IPS DF 6.9 (cell line): ENCODE data around the gene KCNQ4.

Source experiments
- DNase-seq: peaks from one replicate; pipeline ENCODE4 v3.0.0-alpha.2; 2013; ENCODE audit warnings: low read depth, low spot score
- H3K27ac ChIP-seq: one replicate; pipeline ENCODE4 v1.5.1; 2013; ENCODE audit warnings: low read length, control low read depth
- H3K27me3 ChIP-seq: 2 replicates; pipeline ENCODE4 v1.6.1; 2013; ENCODE audit warnings: mild to moderate bottlenecking, low read length; ENCODE audit not compliant: control insufficient read depth, insufficient read depth
- H3K36me3 ChIP-seq: 2 replicates; pipeline ENCODE4 v1.6.1; 2013; ENCODE audit warnings: low read length; ENCODE audit not compliant: control insufficient read depth, insufficient read depth
- H3K4me1 ChIP-seq: 2 replicates; pipeline ENCODE4 v1.6.1; 2013; ENCODE audit warnings: low read length; ENCODE audit not compliant: control insufficient read depth, insufficient read depth
- H3K4me3 ChIP-seq: 2 replicates; pipeline ENCODE4 v1.5.1; 2013; ENCODE audit warnings: mild to moderate bottlenecking, low read length
- H3K9me3 ChIP-seq: 2 replicates; pipeline ENCODE4 v1.6.1; 2013; ENCODE audit warnings: low read length, inconsistent platforms; ENCODE audit not compliant: control insufficient read depth, insufficient read depth
- WGBS: extraction: QIAGEN DNeasy Blood & Tissue Kit; methylation state at CpG from one replicate; pipeline ENCODE4 v1.1.7; 2013; ENCODE audit warnings: mixed read lengths, missing lambda C conversion rate; ENCODE audit not compliant: insufficient read length, insufficient coverage; 5-methylcytosine and 5-hydroxymethylcytosine counted together

Gene KCNQ4

DNA sequence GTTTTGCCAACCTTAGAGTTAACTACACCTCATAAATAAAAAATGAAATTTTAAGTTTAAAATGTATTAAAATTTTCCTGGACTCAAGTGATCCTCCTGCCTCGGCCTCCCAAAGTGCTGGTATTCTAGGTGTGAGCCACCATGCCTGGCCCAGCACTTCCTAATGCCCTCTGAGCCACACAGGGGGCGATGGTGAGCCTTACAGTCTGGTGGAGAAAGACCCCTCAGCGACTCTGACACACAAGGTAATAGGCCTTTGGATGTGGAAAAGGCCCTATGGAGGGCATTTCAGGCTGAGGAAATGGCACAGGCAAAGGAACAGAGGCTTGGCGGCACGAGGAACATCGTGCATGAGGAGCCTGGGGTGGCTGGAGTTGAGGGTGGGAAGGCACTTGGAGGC lies 71.9 kb downstream of the KCNQ4 start:
- H3K27ac ChIP-seq: no peak overlapping the region
- H3K27me3 ChIP-seq: peaks cover 3% of the 10 kb centered on the region; the same call in 1 of the 2 replicates
- H3K36me3 ChIP-seq: no peaks in the 10 kb centered on the region
- H3K4me1 ChIP-seq: 0 out of 2 replicates have a peak, but pooled peaks cover under 1% of the 10 kb centered on the region
- H3K4me3 ChIP-seq: no peak overlapping the region
- no peaks in the 10 kb centered on the region for H3K9me3 ChIP-seq
- WGBS: no CpG with 5 or more reads among the region's 6 CpGs
- DNase-seq: no peak

DNA sequence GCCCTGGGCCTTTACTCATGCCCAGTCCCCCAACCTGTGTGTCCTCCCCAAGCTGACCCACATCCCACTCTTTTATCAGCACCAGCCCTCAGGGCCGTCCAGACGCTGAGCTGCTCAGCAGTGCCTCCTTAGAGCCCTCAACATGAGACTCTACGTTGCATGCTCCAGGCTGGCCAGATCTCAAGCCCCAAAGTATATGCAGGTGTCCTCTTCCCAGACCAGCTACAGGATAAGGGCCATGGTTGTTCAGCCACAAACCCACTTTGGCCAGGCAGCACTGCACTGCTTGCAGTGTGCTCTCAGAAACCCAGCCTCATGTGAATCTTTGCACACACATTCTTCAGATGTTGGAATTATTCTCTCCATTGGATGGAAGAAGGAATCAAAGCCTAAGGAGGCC lies 72.5 kb downstream of the KCNQ4 start:
- Histone ChIP-seq H3K27me3 (peaks cover 4% of the 10 kb centered on the region; the same call in 1 of the 2 replicates), H3K4me3 (no peak overlapping the region), H3K27ac (no peak overlapping the region), H3K4me1 (0 out of 2 replicates have a peak, but pooled peaks cover 2% of the 10 kb centered on the region), H3K9me3 (no peaks in the 10 kb centered on the region), H3K36me3 (no peaks in the 10 kb centered on the region)
- DNase-seq: no peak
- no CpG with 5 or more reads among the region's 3 CpGs for WGBS

DNA sequence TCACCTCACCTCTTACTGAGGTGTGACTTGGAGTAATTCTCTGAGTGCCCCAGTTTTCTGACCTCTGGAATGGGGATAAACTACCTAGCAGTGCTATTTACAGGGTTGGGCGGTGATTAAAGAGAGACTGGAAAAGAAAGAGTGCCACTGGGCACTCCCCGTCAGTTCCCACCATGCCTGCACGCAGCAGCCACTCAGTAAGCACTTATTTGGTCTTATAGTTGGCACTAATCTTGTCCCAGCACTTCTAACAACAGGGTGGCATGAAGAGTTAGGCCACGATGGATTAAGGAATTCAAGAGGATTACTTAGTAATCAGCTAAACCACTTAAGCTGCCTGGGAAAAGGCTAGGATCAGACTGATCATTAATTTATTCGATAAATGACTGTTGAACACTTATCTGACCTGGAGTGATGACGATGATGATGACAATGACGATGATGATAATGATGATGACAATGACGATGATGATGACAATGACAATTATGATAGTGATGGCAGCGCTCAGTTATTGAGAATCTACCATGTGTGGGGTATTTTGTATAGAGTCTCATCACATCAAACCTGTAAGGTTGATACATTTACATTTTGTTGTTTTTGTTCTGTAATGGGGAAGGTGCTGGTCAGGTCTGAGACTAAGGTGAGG lies 73.2 kb downstream of the KCNQ4 start:
- no peaks in the 10 kb centered on the region for H3K36me3 ChIP-seq
- H3K4me1 ChIP-seq: 0 out of 2 replicates have a peak, but pooled peaks cover 2% of the 10 kb centered on the region
- H3K4me3 ChIP-seq: no peak overlapping the region
- peaks cover 4% of the 10 kb centered on the region; the same call in 1 of the 2 replicates for H3K27me3 ChIP-seq
- no CpG with 5 or more reads among the region's 9 CpGs for WGBS
- no peak for DNase-seq
- H3K9me3 ChIP-seq: no peaks in the 10 kb centered on the region
- H3K27ac ChIP-seq: no peak overlapping the region

GRCh38 chr1:40857737-40858136 lies 74.2 kb downstream of the KCNQ4 start:
- H3K27ac ChIP-seq: no peak overlapping the region
- peaks cover 4% of the 10 kb centered on the region; the same call in 1 of the 2 replicates for H3K27me3 ChIP-seq
- H3K9me3 ChIP-seq: no peaks in the 10 kb centered on the region
- H3K4me1 ChIP-seq: 0 out of 2 replicates have a peak, but pooled peaks cover 2% of the 10 kb centered on the region
- no peak overlapping the region for H3K4me3 ChIP-seq
- no peak for DNase-seq
- H3K36me3 ChIP-seq: no peaks in the 10 kb centered on the region
- no CpG with 5 or more reads among the region's 2 CpGs for WGBS

GRCh38 chr1:40858856-40859416 lies 75.3 kb downstream of the KCNQ4 start:
- WGBS: no CpG with 5 or more reads among the region's 4 CpGs
- DNase-seq: no peak
- Histone ChIP-seq H3K27ac (no peak overlapping the region), H3K4me3 (no peak overlapping the region), H3K9me3 (no peaks in the 10 kb centered on the region), H3K36me3 (no peaks in the 10 kb centered on the region), H3K27me3 (peaks cover 4% of the 10 kb centered on the region; the same call in 1 of the 2 replicates), H3K4me1 (0 out of 2 replicates have a peak, but pooled peaks cover 3% of the 10 kb centered on the region)

DNA sequence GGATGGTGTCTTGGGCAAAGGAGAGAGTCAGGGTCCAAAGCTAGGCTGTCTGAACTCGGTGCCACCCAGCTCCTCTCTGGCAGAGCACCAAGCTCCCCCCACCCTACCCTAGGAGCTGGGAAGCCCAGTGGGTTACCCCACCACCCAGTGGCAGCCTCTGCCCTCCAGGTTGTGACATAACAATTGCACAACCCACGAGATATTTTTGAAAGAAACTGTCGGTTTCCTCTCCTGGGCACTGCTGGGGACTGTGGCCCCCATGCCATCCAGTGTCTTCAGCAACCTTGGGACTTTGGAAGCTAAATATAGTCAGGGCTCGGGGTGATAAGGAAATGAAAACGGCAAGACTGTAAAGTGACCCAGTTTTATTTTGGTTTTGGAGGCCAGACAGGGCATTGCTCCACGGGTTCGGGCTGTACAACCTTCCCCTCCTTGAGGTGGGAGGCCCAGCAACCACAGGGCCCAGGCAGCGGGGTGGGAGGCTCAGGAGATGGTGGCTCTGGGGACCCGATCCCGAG lies 77.2 kb downstream of the KCNQ4 start:
- peaks cover 4% of the 10 kb centered on the region; the same call in 1 of the 2 replicates for H3K27me3 ChIP-seq
- H3K36me3 ChIP-seq: no peaks in the 10 kb centered on the region
- no CpG with 5 or more reads among the region's 10 CpGs for WGBS
- no peak overlapping the region for H3K27ac ChIP-seq
- DNase-seq: no peak
- 0 out of 2 replicates have a peak, but pooled peaks cover 4% of the 10 kb centered on the region for H3K4me1 ChIP-seq
- H3K4me3 ChIP-seq: peak overlapping the region; percentile 68; the same call in 1 of the 2 replicates
- no peaks in the 10 kb centered on the region for H3K9me3 ChIP-seq

DNA sequence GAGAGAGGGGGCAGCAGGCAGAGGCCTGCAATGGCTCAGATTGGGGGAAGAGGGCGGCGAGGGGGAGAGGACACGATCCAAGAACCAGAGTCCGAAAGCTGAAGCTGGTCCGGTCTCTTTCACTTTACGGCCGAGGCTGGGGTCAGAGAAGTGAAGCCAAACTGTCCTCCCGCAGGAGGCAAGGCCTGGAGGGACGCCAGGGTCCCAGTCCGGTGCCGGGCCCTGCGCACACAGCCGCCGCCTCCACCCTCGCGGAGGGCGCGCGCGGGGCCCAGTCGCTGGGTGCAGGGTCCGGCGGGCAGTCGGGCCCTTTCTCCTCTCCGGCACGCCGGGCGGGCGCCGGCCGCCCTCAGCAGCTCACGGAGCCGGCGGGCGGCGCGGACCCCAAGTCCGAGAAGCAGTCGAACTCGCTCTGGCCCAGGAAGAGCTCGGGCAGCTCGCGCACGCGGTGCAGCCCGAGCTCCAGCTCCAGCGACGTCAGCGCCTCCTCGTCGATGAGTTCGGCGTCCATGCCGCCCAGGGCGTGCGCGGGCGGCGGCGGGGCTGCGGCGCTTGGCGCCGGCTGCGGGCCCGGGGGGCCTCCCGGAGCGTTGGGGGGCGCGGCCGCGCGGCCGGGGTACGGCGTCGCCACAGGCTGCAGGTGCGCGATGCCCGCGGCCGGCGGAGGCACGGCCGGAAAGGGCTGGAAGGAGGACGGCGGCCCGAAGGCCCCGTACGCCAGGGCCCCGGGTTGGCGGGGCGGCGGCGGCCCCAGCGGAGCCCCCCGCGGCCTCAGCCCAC lies 77.8 kb downstream of the KCNQ4 start:
- 0 out of 2 replicates have a peak, but pooled peaks cover 4% of the 10 kb centered on the region for H3K4me1 ChIP-seq
- H3K27ac ChIP-seq: no peak overlapping the region
- DNase-seq: no peak
- peak overlapping the region; percentile 68 for H3K4me3 ChIP-seq
- peaks cover 4% of the 10 kb centered on the region; the same call in 1 of the 2 replicates for H3K27me3 ChIP-seq
- no CpG with 5 or more reads among the region's 98 CpGs for WGBS
- no peaks in the 10 kb centered on the region for H3K36me3 ChIP-seq
- no peaks in the 10 kb centered on the region for H3K9me3 ChIP-seq

DNA sequence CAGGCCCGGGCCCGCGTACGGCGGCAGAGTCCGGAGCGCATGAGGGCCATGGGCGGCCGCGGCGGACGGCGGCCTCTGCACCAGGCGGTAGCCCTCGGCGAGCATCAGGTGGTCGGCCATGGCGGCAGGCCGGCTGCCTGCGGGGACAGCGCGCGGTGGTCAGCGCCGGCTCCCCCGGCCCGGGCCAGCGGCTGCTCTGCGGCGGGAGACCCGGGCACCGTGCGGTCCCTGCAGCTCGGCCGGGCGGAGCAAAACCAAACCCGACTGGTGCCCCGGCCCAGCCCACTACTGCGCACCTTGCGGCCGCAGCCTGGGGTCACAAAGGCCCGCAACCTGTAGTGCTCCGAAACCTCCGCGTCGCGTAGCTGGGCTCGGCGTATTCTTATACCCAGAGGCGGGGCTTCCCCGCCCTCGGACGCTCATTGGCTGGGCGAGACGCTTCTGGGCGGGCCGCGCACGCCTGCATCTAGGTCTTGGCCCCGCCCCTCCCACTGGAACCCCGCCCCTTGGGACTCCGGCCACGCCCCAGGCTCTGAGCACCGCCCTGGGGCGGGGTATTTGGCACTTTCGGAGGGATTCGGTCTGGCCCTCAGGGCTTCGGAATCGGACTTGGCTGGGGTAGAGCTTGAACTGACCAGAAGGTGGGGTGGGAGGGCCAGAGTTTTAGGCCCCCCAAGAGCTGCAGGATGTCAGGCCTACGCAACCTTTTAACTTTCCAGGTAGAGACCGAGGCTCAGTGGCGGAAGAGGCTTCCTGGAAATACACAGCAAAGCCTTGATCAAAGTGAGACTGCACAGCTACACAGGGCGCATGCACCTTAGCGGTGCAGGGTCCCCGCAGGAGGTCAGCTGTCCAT lies 78.6 kb downstream of the KCNQ4 start, which contains the start of gene CITED4:
CITED4 (minus strand) TSS at position 356 of the 856 bp plus-strand sequence; CDS start at position 120, 236 bp downstream.
- Histone ChIP-seq H3K27ac (no peak within 1 kb of the TSS), H3K4me3 (peak within 1 kb of the TSS; percentile 68), H3K36me3 (no peaks in the 10 kb centered on the region), H3K27me3 (peaks cover 4% of the 10 kb centered on the region; the same call in 1 of the 2 replicates), H3K9me3 (no peaks in the 10 kb centered on the region), H3K4me1 (0 out of 2 replicates have a peak, but pooled peaks cover 4% of the 10 kb centered on the region)
- no CpG with 5 or more reads among the region's 75 CpGs for WGBS
- peak; percentile 86 for DNase-seq

- Histone ChIP-seq H3K36me3 (no peaks in the 10 kb centered on the region), H3K4me1 (0 out of 2 replicates have a peak, but pooled peaks cover 1% of the 10 kb centered on the region), H3K9me3 (no peaks in the 10 kb centered on the region), H3K4me3 (no peak overlapping the region), H3K27ac (no peak overlapping the region), H3K27me3 (no peaks in the 10 kb centered on the region)
- WGBS: no CpG with 5 or more reads among the region's 4 CpGs
- no peak for DNase-seq
These were observed 84.6 kb downstream of the KCNQ4 start for GRCh38 chr1:40868051-40868723.
